ENCODE data around the gene OVOL2. TPM values are rescaled to one million over a fixed set of nuclear protein-coding genes. Genes with fewer than 3 reads are reported as not detected.

OVOL2 gene
- total and polyA plus RNA-seq, 2 of the 4 experiments (the other 2 are of a cell fraction) = not detected

DNA sequence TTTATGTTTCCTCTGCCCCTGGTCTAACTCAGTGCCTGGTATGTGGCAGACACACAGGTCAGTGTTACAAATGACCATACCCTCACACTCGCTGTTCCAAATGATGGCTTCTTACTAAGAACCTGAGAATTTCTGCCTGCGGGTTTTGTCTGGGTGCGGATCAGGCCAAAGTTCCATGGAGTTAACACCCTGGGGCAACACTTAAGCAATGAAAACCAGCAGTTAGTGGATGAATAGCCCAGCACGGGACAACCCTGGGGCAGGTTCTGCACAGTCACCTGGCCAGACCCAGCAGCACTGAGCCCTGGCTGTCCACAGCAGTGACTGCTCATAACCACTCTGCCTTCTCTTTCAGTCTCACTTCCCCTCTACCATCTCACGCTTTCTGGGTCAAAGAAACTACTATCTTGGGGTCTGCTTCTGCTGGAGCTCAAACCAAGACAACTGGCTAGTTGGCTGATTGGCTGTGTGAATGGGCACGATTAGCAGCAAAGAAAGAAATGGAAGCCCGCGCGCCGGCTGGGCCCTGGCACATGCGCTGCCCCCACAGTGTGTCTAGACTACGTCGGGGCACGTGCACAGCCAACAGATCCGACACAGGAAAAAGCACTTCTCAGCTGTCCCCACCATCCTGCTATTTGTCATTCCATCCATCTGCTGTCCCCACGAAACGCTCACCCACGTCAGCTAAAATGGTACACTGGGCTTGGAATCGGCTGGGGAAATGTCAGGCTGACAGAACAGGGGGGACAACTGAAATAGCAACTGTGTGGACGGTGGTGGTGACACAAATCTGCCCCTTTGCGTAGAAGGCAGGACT, 52.3 kb downstream of the OVOL2 start:
- H2AK9ac ChIP-seq (replicated peaks; ENCODE audit: low read depth, low read length, poor library complexity) = no peak overlapping the region
- no peak overlapping the region for H4K91ac ChIP-seq (ENCODE audit: insufficient read depth, low read depth, low read length)
- no peaks in the 10 kb centered on the region for H4K20me1 ChIP-seq (ENCODE audit: insufficient read depth, low read length)
- H2BK15ac ChIP-seq (ENCODE audit: low read depth, low read length) = no peak overlapping the region
- 72% methylated on average over 11 of the region's 21 CpGs; no CpG with 5 or more reads in 1 of the 2 experiments for WGBS, 2 experiments (ENCODE audit: extremely low coverage in 2 of 2, insufficient read length in 1 of 2)
- peaks cover 15% of the 10 kb centered on the region; the same call in 1 of the 2 replicates for H3K4me1 ChIP-seq (ENCODE audit: control insufficient read depth, insufficient read depth, low read length)
- POLR2A ChIA-PET (ENCODE audit: unreplicated experiment) = no interaction called here
- H2AK5ac ChIP-seq (ENCODE audit: low read depth, low read length) = peak overlapping the region; percentile 52
- H3K56ac ChIP-seq (ENCODE audit: extremely low read depth, insufficient read depth, low read length) = no peak overlapping the region
- H3K4me3 ChIP-seq (ENCODE audit: insufficient read depth, low read depth, low read length) = no peak overlapping the region
- no peaks in the 10 kb centered on the region for H3K36me3 ChIP-seq (ENCODE audit: control insufficient read depth, insufficient read depth, low read length)
- H3K27ac ChIP-seq (ENCODE audit: insufficient read depth, low read length) = no peak overlapping the region
- intact Hi-C loops (cut with micrococcal nuclease) (loop anchor here (5.0 kb wide), 1 partner anchor 272 kb away; no protein-coding TSS in a partner anchor), dilution Hi-C loops (cut with HindIII; ENCODE audit: low sequenced_read_pairs, unreplicated experiment) (no loop called here), in situ Hi-C loops (cut with MboI; ENCODE audit: low sequenced_read_pairs) (no loop called here)
- no peaks in the 10 kb centered on the region for H3K9me3 ChIP-seq (ENCODE audit: control insufficient read depth, insufficient read depth, low read length)
- H4K5ac ChIP-seq (ENCODE audit: low read depth, low read length) = no peak overlapping the region
- no peak for ATAC-seq (ENCODE audit: low read depth)
- H3K9me1 ChIP-seq (ENCODE audit: insufficient read depth, low read length) = peaks cover 13% of the 10 kb centered on the region
- no peak overlapping the region for H4K8ac ChIP-seq (ENCODE audit: low read depth in 2 of 2, low read length in 2 of 2)
- H3K4me2 ChIP-seq (ENCODE audit: low read depth, low read length) = no peak overlapping the region; the same call in 1 of the 2 replicates
- DNase-seq = no peak
- no peak overlapping the region for H3K18ac ChIP-seq (ENCODE audit: low read depth, low read length)
- no peaks in the 10 kb centered on the region for H3K27me3 ChIP-seq (ENCODE audit: control insufficient read depth, insufficient read depth, low read length)
- H2BK120ac ChIP-seq (ENCODE audit: low read depth, low read length) = no peak overlapping the region
- peak overlapping the region; percentile 23 for H2AFZ ChIP-seq (replicated peaks; ENCODE audit: low read length, poor library complexity)
- no peak overlapping the region for H3K4ac ChIP-seq (ENCODE audit: low read depth, low read length)
- no peak overlapping the region for H2BK5ac ChIP-seq (ENCODE audit: low read depth, low read length, poor library complexity, severe bottlenecking)
- H3K9ac ChIP-seq (ENCODE audit: low read depth, low read length) = no peak overlapping the region
- no peak for TF ChIP-seq MAFK (IDR thresholded peaks at IDR 0.05; ENCODE audit: low read depth, low read length)
- TF ChIP-seq, protein P1, sequence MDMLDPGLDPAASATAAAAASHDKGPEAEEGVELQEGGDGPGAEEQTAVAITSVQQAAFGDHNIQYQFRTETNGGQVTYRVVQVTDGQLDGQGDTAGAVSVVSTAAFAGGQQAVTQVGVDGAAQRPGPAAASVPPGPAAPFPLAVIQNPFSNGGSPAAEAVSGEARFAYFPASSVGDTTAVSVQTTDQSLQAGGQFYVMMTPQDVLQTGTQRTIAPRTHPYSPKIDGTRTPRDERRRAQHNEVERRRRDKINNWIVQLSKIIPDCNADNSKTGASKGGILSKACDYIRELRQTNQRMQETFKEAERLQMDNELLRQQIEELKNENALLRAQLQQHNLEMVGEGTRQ (IDR thresholded peaks at IDR 0.05; ENCODE audit: low read depth, low read length) = no peak
- TF ChIP-seq NFE2L2 (IDR thresholded peaks at IDR 0.05; ENCODE audit: low read depth, low read length) = no peak
- TF ChIP-seq CEBPB (IDR thresholded peaks at IDR 0.05; ENCODE audit: low read depth, low read length) = no peak
- no peak for TF ChIP-seq POLR2A (IDR thresholded peaks at IDR 0.05; ENCODE audit: low read depth, low read length)
- TF ChIP-seq RAD21 (IDR thresholded peaks at IDR 0.05; ENCODE audit: low read length) = no peak
- TF ChIP-seq, protein P2, sequence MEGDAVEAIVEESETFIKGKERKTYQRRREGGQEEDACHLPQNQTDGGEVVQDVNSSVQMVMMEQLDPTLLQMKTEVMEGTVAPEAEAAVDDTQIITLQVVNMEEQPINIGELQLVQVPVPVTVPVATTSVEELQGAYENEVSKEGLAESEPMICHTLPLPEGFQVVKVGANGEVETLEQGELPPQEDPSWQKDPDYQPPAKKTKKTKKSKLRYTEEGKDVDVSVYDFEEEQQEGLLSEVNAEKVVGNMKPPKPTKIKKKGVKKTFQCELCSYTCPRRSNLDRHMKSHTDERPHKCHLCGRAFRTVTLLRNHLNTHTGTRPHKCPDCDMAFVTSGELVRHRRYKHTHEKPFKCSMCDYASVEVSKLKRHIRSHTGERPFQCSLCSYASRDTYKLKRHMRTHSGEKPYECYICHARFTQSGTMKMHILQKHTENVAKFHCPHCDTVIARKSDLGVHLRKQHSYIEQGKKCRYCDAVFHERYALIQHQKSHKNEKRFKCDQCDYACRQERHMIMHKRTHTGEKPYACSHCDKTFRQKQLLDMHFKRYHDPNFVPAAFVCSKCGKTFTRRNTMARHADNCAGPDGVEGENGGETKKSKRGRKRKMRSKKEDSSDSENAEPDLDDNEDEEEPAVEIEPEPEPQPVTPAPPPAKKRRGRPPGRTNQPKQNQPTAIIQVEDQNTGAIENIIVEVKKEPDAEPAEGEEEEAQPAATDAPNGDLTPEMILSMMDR (conservative IDR thresholded peaks at IDR 0.05; ENCODE audit: low read depth, low read length) = no peak
- TF ChIP-seq FOS (IDR thresholded peaks at IDR 0.05; ENCODE audit: low read depth, low read length) = no peak
- no peak for TF ChIP-seq CHD1 (IDR thresholded peaks at IDR 0.05; ENCODE audit: low read depth, low read length)
- no peak for TF ChIP-seq MXI1 (IDR thresholded peaks at IDR 0.05; ENCODE audit: borderline replicate concordance, low read depth, low read length)
- no peak for TF ChIP-seq MAZ (IDR thresholded peaks at IDR 0.05; ENCODE audit: borderline replicate concordance, low read depth, low read length)
- TF ChIP-seq RFX5 (IDR thresholded peaks at IDR 0.05; ENCODE audit: low read depth, low read length) = no peak
- no peak overlapping the region; the same call in 1 of the 2 replicates for H2BK20ac ChIP-seq (ENCODE audit: low read depth, low read length)
- no peak overlapping the region; the same call in 1 of the 2 replicates for H3K23ac ChIP-seq (ENCODE audit: low read depth, low read length)
- H3K79me1 ChIP-seq (ENCODE audit: low read depth in 1 of 2, low read length in 2 of 2) = no peaks in the 10 kb centered on the region
- CTCF ChIA-PET = no interaction called here
- H3K14ac ChIP-seq (replicated peaks; ENCODE audit: low read depth, low read length) = no peak overlapping the region
- BruUV-seq (replicated peaks) = no TSS peak

Data from IMR-90 (cell line).